ENCODE results near the gene GYS1. TPM values are rescaled to one million over a fixed set of nuclear protein-coding genes. Genes with fewer than 3 reads are reported as not detected.

Gene GYS1
- total RNA-seq, 1 experiment from 2014 or later = 62.7 TPM

- H3K36me3 ChIP-seq (ENCODE audit: control insufficient read depth, insufficient read depth, low read length) = peaks cover 13% of the 10 kb centered on the region
Observed at GRCh38 chr19:48966541-48967345, 26.4 kb downstream of the GYS1 start.

DNA sequence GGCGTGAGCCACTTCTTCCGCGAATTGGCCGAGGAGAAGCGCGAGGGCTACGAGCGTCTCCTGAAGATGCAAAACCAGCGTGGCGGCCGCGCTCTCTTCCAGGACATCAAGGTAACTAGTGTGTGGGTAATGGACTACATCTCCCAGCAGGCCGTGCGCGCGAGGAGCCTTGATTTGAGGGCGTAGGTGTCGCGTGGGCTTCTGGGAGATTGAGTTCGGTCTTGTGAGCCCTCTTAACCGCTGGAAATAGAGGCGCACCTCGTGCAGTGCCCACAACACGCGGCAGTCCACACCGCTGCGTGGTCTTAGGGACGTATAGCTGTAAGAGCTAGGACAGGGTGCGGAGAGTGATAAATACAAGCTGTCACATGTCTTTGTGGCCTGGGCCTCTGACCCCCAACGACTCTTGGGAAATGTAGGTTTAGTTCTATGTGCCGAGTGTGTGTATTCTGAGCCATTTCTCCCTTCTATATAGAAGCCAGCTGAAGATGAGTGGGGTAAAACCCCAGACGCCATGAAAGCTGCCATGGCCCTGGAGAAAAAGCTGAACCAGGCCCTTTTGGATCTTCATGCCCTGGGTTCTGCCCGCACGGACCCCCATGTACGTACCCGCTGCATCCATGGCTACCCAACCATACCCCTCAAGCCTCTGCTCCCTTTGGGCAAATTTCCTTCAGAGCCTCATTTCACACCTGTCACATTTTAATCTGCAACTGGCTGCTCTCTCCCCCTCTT is 27.1 kb downstream of the GYS1 start:
- BruUV-seq (replicated peaks) = TSS peak; percentile 84
- H3K27me3 Mint-ChIP-seq (ENCODE audit: insufficient read depth, unreplicated experiment) = no peaks in the 10 kb centered on the region
- Histone ChIP-seq H3K9me3 (0 out of 2 replicates have a peak, but pooled peaks cover 3% of the 10 kb centered on the region), H3K4me1 (peaks cover 27% of the 10 kb centered on the region), H3K27me3 (replicated peaks; ENCODE audit: control insufficient read depth, insufficient read depth, low read length) (no peaks in the 10 kb centered on the region), H3K36me3 (ENCODE audit: control insufficient read depth, insufficient read depth, low read length) (peaks cover 13% of the 10 kb centered on the region), H3K4me3 (ENCODE audit: low read depth, low read length) (peak overlapping the region; percentile 95)
- ChIA-PET CTCF (interaction anchor here (2.1 kb wide), 1 partner anchor 27 kb away, joined by 8 read pairs; the partner anchor contains the start of genes GYS1 and RUVBL2), POLR2A (interaction anchor here (0.6 to 2.5 kb wide), 7 partner anchors 11 to 121 kb away, joined by 3 to 16 read pairs (median 4); partner anchors contain the start of genes GYS1, NUCB1 and RUVBL2)
- peak overlapping the region; percentile 96 for H3K4me3 Mint-ChIP-seq (ENCODE audit: unreplicated experiment)
- H3K9me3 Mint-ChIP-seq (ENCODE audit: unreplicated experiment) = no peaks in the 10 kb centered on the region
- peaks cover 100% of the 10 kb centered on the region for H3K36me3 Mint-ChIP-seq (ENCODE audit: insufficient read depth, unreplicated experiment)
- H3K4me1 Mint-ChIP-seq (ENCODE audit: low read depth, unreplicated experiment) = peaks cover 38% of the 10 kb centered on the region
- no peak for TF ChIP-seq CTCF (IDR thresholded peaks at IDR 0.05; ENCODE audit: insufficient read depth in 1 of 2, low read depth in 1 of 2, low read length in 1 of 2, severe bottlenecking in 1 of 2, unreplicated experiment in 1 of 2)
- peak overlapping the region; percentile 96 for H3K27ac Mint-ChIP-seq (ENCODE audit: unreplicated experiment)
- peak; percentile 79 to 84 for DNase-seq
- intact Hi-C loops (cut with micrococcal nuclease; ENCODE audit: unreplicated experiment) = no loop called here

More at GRCh38 chr19:48966541-48967345, 26.4 kb downstream of the GYS1 start:
- Mint-ChIP-seq H3K4me3 (ENCODE audit: unreplicated experiment) (peak overlapping the region; percentile 96), H3K9me3 (ENCODE audit: unreplicated experiment) (no peaks in the 10 kb centered on the region), H3K27me3 (ENCODE audit: insufficient read depth, unreplicated experiment) (no peaks in the 10 kb centered on the region), H3K36me3 (ENCODE audit: insufficient read depth, unreplicated experiment) (peaks cover 100% of the 10 kb centered on the region), H3K27ac (ENCODE audit: unreplicated experiment) (peak overlapping the region; percentile 96), H3K4me1 (ENCODE audit: low read depth, unreplicated experiment) (peaks cover 30% of the 10 kb centered on the region)
- no peak for DNase-seq
- ChIA-PET POLR2A (interaction anchor here (0.5 to 2.5 kb wide), 10 partner anchors 10 to 173 kb away, joined by 3 to 16 read pairs (median 4); partner anchors contain the start of genes BAX, GYS1, NUCB1 and RUVBL2), CTCF (interaction anchor here (1.2 to 2.1 kb wide), 2 partner anchors 27 to 48 kb away, joined by 3 to 8 read pairs; partner anchors contain the start of genes GYS1 and RUVBL2)
- H3K9me3 ChIP-seq = 0 out of 2 replicates have a peak, but pooled peaks cover 3% of the 10 kb centered on the region
- BruUV-seq (replicated peaks) = no TSS peak
- peaks cover 21% of the 10 kb centered on the region for H3K4me1 ChIP-seq
- peak overlapping the region; percentile 95 for H3K4me3 ChIP-seq (ENCODE audit: low read depth, low read length)
- no peaks in the 10 kb centered on the region for H3K27me3 ChIP-seq (replicated peaks; ENCODE audit: control insufficient read depth, insufficient read depth, low read length)
- intact Hi-C loops (cut with micrococcal nuclease; ENCODE audit: unreplicated experiment) = no loop called here
- TF ChIP-seq CTCF (IDR thresholded peaks at IDR 0.05; ENCODE audit: insufficient read depth in 1 of 2, low read depth in 1 of 2, low read length in 1 of 2, severe bottlenecking in 1 of 2, unreplicated experiment in 1 of 2) = no peak
